ENCODE data around the gene TWF2. TPM values are rescaled to one million over a fixed set of nuclear protein-coding genes. Genes with fewer than 3 reads are reported as not detected.

TWF2 gene
- total RNA-seq, 4 donors from 2014 or later, result 31.6 to 74.9 (median 55.7) TPM

DNA sequence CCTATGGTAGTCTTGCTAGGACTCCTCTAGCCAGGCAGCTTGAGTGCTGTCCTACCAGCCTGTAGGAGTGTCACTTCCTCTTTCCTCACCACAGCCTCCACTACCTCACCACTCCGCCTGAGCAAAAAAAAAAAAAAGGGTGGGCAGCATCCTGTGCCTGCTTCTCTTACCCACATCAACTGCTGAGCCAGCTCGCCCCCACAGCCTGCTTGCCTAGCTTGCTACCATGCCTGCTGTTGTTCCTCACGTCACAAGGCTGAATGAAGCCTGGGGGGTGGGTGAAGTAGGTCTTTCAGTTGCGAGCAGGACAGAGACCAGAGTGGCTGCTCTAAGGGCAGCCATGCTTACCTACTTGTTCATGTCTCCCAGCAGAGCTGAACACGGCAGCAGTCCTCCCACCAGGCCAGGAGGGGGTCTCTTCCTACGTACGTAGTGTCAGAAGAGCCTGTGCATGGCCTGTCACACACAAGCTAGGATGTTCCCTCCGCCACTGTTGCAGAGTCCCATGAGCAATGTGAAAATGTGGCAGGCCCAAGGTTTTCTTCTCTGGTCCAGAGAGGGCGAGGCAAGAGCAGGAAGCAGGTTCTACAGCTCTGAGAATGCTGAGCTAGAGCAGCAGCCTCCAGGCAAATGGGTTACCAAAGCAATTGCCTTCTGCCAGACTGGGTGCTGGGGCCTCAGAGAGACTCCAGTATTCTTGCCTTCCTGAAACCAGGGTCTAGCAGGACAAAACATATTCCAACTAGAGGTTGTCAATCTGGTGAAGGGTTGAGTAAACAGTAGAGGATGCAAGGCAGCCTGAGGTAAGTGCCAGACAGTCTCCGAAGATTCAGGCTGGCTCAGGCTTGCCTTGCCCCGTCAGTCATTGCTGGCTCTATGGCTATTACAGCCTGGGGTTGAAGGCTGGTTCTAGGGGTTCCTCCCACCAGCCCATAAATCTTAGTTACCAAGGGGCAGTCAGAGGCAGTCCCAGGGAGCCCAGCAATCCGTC lies 14.7 kb upstream of the TWF2 start:
- Histone ChIP-seq H3K4me1 (peaks cover 31 to 78% (median 49%) of the 10 kb centered on the region in 3 donors), H3K4me3 (peak overlapping the region in 1 of 4 donors; percentile 8), H3K27ac (peak overlapping the region; percentile 58 to 88 (median 84)), H3K9me3 (no peaks in the 10 kb centered on the region), H3K27me3 (no peaks in the 10 kb centered on the region), H3K36me3 (peaks cover 29 to 100% (median 47%) of the 10 kb centered on the region in 3 donors)
- DNase-seq, result peak; percentile 54
- TF ChIP-seq CTCF (IDR thresholded peaks at IDR 0.05), result no peak
- peak in 1 of 4 donors; percentile 9 for TF ChIP-seq POLR2A (IDR thresholded peaks at IDR 0.05)
- 17 to 32% methylated on average over 5 to 9 of the region's 12 CpGs for WGBS, 2 donors
- intact Hi-C loops (cut with DNase I), result no loop called here

GRCh38 chr3:52250122-52250521 lies 11.2 kb upstream of the TWF2 start:
- Histone ChIP-seq H3K4me1 (peaks cover 50 to 95% (median 63%) of the 10 kb centered on the region in 3 donors), H3K4me3 (no peak overlapping the region), H3K27ac (peak overlapping the region; percentile 53 to 88 (median 74)), H3K9me3 (no peaks in the 10 kb centered on the region), H3K36me3 (peaks cover 0 to 74% (median 13%) of the 10 kb centered on the region in 3 donors), H3K27me3 (no peaks in the 10 kb centered on the region)
- no peak for TF ChIP-seq POLR2A (IDR thresholded peaks at IDR 0.05)
- no peak for TF ChIP-seq CTCF (IDR thresholded peaks at IDR 0.05)
- intact Hi-C loops (cut with DNase I), result no loop called here
- no peak for DNase-seq
- WGBS, 2 donors, result 71% methylated on average over 1 of the region's 1 CpG; no CpG with 5 or more reads in 1 of the 2 donors

- no peak for TF ChIP-seq CTCF (IDR thresholded peaks at IDR 0.05)
- TF ChIP-seq POLR2A (IDR thresholded peaks at IDR 0.05), result no peak
- Histone ChIP-seq H3K27ac (peak overlapping the region; percentile 53 to 88 (median 74)), H3K4me1 (peaks cover 54 to 95% (median 65%) of the 10 kb centered on the region in 3 donors), H3K36me3 (peaks cover 0 to 70% (median 11%) of the 10 kb centered on the region in 3 donors), H3K27me3 (no peaks in the 10 kb centered on the region), H3K9me3 (no peaks in the 10 kb centered on the region), H3K4me3 (no peak overlapping the region)
- no peak for DNase-seq
- intact Hi-C loops (cut with DNase I), result no loop called here
- 69 to 90% methylated on average over 2 to 3 of the region's 6 CpGs for WGBS, 2 donors
Observed at GRCh38 chr3:52249683-52250082, 10.7 kb upstream of the TWF2 start.

DNA sequence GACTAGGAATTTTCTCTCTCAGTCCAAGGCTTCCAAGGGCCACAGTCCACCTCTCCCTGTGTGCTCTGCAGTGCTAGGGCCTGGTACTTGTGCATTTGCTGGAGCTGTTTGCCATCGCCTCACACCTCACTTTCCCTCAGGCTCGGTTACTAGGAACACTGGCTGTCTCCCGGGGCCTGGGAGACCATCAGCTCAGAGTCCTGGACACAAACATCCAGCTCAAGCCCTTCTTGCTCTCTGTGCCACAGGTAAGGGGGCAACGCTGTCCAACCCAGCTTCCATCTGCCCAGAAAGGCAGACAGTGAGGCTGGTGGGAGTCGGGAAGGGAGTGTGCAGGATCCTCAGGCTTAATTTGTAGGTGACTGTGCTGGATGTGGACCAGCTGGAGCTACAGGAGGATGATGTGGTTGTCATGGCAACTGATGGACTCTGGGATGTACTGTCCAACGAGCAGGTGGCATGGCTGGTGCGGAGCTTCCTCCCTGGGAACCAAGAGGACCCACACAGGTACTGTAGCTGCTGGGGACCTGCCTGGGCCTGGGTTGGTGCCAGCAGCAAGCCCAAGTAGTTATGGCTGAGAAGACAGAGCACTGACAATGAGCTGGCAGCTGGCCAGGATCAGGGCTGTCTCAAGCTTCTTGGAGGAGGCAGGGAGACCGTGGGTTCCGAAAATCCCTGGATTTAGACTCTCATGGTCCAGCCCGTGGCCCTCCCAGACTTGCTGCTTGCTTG lies 10.0 kb upstream of the TWF2 start:
- no peaks in the 10 kb centered on the region for H3K9me3 ChIP-seq
- no peak overlapping the region for H3K4me3 ChIP-seq
- H3K27ac ChIP-seq, result peak overlapping the region in 2 of 4 donors; percentile 83 to 88
- TF ChIP-seq POLR2A (IDR thresholded peaks at IDR 0.05), result no peak
- TF ChIP-seq CTCF (IDR thresholded peaks at IDR 0.05), result no peak
- intact Hi-C loops (cut with DNase I), result no loop called here
- no peak for DNase-seq
- H3K4me1 ChIP-seq, result peaks cover 59 to 95% (median 65%) of the 10 kb centered on the region in 3 donors
- WGBS, 2 donors, result 52 to 86% methylated on average over 2 to 4 of the region's 10 CpGs
- no peaks in the 10 kb centered on the region for H3K27me3 ChIP-seq
- peaks cover 0 to 63% (median 11%) of the 10 kb centered on the region in 3 donors for H3K36me3 ChIP-seq

Data from esophagus squamous epithelium (tissue), 5 donors.